ENCODE results near the gene CCDC30.
A peak's percentile ranks its signal among the peaks of the same experiment; 100 is the strongest.
"Not testable (repeated sequence)": the region's sequence is repeated elsewhere in the genome, so short reads cannot be mapped to it uniquely, and the experiment has no call there.

Gene CCDC30

DNA sequence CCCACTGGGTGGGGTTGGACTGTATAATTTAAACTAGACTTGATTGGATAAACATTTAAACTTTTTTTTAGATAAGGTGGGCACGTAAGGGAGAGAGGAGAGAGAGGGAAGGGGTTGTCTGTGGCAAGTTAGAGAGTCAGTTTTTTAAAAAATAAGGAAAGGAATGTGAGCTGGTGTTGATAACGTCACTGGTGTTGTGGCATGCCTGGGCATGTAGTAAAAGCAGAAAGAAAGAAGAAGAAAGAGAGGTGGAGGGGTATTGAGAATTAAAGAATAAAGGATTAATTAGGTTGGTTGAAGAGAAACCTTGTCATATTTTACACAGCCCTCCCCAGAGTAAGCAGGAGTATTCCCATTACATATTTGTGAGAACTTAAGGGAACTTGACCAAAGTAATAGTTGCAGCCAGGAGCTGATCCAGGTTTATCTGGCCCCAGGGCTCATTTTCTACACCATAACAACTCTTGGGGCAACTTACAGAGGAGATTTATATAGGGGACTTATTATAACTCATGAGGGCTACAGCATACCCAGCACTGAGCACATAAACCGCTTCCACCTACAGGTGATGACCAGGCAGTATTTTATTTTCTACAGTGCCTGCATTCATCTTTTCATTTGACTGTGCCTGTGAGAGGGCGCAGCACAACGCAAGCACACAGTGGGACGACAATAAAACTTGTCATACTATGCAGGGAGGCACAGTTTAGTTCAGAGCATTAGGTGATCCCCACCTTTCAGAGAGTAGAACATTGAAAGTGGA lies 70.2 kb downstream of the CCDC30 start:
- DNase-seq: no peak

DNA sequence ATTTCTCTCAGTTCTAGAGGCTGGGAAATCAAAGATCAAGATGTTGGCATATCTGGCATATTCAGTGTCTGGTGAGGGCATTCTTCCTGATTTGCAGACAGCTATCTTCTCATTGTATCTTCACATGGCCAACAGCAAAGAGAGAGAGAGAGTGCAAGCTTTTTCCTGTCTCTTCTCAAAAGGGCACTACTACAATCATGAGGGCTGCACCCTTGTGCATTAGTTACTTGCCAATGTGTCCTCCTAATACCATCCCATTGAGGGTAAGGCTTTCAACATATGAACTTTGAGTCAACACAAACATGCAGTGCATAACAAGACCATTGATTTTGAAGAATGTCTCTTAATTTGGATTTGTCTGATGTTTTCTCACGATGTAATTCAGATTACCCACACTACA lies 78.0 kb downstream of the CCDC30 start:
- no peak for DNase-seq

DNA sequence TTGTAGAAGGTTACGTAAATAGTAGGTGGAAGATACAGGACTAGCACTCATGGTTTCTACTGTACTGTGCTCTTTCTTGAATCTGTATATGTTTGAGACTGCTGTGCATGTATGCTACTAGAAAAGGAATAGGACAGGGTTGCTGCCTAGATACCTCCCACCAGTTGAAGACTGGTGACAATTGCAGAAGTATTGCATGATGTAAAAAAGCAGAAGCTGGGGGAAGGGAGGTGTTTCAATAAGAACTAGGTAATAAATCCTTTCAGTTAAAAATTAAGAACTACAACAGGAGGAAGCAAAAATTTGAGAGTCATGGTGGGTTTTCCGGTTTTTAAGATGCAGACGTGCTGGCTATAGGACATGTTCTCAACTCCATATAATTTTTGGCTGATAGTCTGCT lies 88.1 kb downstream of the CCDC30 start:
- no peak for DNase-seq

DNA sequence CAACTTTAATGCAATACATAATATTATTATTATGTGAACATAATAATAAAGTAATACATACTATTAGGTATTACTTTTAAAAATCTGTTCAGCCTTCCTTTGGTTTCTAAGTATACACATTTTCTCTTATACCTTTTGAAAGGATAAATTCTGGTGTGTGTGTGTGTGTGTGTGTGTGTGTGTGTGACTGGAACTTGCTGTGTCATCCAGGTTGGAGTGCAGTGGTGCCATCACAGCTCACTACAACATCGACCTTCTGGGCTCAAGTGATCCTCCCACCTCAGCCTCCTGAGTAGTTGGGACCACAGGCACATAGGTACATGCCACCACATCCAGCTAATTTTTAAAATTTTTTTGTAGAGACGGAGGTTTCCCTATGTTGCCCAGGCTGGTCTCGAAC lies 88.5 kb downstream of the CCDC30 start:
- no peak for DNase-seq

DNA sequence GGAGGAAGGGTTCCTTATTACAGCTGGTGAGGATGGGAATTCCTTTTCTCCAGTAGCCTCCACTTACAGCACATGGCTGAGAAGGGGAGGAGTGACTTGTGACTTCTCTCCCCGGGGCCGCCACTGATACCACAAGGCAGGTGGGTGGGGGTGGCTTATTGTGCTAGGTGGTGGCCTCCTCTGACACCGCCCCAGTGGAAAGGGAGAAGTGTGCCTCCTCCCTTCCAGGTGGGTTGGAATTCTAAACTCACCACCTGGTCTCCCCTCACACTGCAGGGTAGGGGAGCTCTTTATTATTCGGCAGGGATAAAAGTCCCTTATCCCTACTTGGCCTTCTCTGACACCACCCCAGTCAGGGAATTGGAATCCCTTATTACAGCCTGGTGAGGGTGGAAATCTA lies 89.5 kb downstream of the CCDC30 start:
- no peak for DNase-seq

DNA sequence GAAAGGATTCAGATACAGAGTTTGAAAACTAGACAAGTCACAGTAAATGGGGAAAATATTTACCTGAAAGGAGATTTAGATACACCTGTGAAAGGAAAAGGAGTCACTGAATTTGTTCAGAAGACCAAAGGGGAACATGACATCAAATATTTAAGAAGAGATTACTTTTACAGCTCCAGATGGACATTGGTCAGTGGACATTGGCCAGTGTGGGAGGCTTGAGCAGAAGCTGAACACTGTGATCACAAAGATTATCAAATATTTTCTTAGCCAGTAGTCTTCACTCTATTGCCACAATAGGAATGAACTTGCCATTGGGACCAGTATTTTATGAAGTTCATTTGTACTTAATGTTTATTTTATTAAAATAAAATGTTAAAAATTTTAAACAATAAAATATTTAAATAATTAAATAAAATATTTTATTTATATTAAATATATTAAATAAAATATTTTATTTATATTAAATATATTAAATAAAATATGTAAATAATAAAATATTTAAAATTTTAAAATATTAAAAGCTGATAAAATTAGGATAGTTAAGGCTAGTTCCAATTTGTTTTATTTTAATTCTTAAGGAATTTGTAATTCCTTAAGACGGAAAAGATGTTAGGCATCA lies 94.3 kb downstream of the CCDC30 start:
- DNase-seq: no peak

DNA sequence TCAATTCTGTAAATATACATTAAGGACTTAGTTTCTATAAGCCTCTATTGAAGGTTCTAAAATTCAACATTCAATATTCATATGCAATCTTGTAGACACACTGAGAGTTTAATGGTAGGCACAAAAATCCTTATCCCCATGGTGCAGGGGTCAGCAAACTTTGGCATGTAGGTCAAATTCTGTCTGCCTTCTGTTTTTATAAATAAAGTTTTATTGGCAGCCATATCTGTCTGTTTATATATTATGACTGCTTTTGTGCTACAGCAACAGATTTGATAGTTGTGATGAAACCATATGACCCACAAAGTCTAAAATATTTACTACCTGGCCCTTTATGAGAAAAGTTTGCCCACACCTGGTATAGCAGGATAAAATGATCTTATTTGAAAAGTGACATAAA lies 104.0 kb downstream of the CCDC30 start:
- no peak for DNase-seq

DNA sequence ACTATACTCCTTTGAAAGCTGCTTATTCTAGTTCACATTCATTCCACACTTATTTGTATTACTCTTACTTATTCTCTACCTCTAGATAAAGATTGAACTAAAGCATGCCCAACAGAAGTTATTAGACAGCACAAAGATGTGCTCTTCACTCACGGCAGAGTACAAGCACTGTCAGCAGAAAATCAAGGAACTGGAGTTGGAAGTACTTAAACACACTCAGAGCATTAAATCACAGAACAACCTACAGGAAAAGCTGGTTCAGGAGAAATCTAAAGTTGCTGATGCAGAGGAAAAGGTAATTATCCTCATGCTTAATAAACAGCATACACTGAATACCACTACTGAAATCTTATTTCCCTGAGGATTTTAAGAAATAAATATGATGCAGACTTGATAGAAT lies 113.8 kb downstream of the CCDC30 start:
- DNase-seq: no peak

DNA sequence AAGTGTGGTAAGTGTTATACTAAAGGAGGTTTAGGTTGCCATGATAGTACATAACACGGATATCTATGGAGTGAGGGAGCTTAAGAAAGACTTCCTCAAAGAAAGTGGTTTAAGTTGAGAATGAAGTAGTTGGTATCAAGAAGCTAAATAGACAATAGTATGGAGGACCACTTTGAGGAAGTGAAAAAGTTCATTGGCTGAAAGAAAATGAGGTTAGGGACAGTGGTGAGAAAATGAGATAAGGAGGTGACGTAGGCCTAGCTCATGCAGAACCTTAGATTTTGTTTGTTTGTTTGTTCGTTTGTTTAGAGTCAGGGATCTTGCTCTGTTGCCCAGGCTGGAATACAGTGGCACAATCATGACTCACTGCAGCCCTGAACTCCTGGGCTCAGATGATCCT lies 122.9 kb downstream of the CCDC30 start:
- no peak for DNase-seq

DNA sequence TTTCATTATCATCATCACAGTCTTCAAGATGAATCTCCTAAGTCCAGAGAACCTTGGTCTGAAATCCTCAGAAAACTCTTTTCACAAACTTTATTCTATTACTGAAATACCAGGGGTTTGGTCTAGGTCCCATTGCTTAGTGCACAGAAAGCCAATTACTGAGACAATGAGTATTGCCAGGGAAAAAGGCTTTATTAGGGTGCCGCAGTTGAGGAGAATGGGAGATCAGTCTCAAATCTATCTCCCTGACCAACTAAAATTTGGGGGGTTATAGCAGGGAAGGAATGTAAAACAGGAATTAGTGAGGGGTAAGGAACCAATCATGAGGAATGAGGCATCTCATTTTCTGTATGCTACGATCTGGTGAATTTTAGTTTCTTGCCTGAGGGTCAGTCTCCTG lies 124.7 kb downstream of the CCDC30 start:
- no peak for DNase-seq

DNA sequence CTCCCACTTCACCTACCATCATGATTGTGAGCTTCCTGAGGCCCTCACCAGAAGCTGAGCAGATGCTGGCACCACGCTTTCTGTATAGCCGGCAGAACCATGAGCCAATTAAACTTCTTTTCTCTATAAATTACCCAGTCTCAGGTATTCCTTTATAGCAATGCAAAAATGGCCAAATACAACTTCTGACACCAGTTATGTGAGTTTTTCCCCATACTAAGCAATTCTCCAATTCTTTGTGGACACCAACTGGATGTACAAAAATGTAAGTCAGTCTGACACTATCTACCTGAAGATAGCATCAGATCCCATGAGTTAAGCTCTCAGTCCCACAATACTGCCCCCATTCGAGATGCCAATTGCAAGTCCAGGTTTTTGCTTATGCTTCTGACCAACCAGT lies 129.7 kb downstream of the CCDC30 start:
- no peak for DNase-seq

DNA sequence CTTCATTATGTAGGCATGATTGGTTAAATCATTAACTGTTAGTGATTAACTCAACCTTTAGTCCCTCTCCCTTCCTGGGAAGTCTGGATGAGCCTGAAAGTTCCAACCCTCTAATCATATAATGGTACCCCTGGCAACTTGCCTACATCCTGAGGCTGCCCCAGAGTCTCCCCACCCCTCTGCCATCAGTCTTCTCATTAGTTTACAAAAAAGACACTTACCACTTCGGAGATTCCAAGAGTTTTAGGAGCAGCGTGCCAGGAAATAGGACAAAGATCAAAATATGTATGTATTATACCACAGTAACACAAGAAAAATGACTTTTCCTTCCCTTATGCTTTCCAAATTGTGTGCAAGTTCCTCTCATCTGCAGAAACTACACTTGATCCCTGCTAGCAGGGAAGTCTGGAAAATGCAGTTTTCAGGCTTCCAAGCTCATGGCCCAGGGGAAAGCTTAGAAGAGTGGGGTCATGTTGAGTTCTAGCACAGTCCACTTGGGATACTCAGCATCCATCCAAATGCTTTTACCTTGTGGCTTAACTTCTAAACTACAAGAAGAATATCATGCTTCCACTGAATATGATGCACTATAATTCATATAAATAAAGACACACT lies 130.5 kb downstream of the CCDC30 start:
- DNase-seq: no peak

DNA sequence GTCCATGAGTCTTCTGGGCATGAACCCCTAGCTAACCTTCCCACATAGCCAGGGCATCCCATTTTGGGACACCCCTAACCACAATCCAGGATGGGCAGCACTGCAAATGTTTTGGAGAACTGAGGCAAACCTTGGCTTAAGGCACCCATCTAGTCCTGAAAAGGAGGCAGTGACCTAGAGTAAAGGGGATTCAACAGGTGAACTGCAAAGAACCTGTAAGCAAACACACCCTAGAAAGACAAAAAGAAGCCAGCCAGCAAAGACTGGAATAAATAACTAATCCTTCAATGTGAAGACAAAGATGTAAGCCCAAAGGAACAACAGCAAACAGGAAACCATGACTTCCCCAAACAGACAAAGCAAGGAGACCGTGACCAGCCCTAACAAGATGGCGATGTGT lies 138.4 kb downstream of the CCDC30 start:
- DNase-seq: no peak

DNA sequence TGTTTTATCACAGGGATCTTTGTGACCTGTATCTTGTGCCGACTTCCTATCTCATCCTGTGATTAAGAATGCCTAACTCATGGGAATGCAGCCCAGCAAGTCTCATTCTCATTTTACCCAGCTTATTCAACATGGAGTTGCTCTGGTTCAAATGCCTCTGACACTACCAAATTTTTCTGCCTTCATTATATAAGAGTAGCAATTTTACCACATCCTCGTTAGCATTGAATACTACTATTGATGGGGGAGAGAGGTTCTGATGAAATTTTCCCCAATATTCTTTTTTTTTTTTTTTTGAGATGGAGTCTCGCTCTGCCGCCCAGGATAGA lies 150.7 kb downstream of the CCDC30 start:
- no peak for DNase-seq

DNA sequence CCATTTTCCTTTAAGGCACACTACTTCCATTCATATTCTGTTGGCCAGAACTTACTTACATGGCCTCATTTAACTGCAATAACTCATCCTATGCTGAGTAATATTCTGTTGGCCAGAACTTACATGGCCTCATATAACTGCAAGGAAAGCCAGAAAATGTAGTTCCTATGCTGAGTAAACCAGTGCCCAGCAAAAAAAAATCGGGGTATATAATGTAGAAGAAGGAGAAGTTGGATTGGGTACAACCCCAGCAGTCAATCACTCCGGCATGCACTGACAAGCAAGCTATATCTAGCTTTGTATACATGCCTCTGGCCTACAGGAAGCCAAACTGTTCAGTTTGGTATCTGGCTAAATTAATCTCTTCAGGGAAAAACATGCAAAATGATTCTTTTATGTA lies 155.8 kb downstream of the CCDC30 start:
- DNase-seq: no peak

DNA sequence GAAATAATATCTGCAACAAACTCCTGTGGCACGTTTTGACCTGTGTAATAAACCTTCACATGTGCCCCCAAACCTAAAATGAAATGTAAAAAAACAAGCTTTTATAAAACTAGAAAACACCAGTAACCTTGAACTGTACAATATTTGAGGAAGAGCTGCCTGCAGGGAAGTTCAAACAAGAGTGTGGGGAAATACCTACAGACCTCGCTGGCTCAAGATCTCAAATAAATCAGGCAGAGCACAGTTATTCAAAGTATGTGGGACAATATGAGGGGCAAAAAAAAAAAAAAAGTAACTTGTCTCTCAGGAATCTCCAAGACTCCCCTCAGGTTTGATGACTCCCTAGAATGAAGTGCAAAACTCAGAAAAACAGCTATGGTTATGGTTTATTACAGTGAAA lies 157.2 kb downstream of the CCDC30 start:
- DNase-seq: no peak

DNA sequence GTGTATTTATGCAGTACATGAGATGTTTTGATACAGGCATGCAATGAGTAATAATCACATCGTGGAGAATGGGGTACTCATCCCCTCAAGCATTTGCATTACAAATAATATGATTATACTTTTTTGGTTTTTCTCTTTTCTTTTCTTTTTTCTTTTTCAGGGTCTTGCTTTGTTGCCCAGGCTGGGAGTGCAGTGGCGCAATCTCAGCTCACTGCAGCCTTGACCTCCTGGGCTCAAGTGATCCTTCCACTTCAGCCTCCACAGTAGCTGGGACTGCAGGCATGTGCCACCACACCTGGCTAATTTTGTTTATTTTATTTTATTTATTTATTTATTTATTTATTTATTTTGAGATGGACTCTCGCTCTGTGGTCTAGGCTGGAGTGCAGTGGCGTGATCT lies 158.1 kb downstream of the CCDC30 start:
- DNase-seq: not testable (repeated sequence)

DNA sequence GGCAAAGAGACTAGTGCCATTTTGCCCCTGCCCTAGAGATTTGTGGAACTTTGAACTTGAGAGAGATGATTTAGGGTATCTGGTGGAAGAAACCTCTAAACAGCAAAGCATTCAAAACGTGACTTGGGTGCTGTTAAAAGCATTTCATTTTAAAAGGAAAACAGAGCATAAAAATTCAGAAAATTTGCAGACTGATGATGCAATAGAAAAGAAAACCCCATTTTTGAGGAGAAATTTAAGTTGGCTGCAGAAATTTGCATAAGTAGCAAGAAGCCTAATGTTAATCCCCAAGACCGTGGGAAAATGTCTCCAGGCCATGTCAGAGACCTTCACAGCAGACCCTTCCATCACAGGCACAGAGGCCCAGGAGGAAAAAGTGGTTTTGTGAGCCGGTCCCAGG lies 164.1 kb downstream of the CCDC30 start:
- not testable (repeated sequence) for DNase-seq

DNA sequence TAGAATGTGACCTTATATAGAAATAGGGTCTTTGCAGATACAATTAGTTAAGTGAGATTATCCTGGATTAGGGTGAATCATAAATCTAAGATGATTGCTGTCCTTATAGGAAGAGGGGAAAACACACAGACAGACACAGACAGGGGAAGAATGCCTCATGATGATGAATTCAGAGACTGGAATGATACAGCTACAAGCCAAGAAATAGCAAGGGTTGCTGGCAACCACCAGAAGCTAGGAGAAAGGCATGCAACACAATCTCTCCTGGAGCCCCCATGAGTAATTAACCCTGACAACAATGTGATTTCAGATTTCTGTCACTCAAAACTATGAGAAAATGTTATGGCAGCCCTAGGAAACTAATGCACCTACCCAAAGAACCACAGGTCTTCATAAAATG lies 176.0 kb downstream of the CCDC30 start:
- no peak for DNase-seq

DNA sequence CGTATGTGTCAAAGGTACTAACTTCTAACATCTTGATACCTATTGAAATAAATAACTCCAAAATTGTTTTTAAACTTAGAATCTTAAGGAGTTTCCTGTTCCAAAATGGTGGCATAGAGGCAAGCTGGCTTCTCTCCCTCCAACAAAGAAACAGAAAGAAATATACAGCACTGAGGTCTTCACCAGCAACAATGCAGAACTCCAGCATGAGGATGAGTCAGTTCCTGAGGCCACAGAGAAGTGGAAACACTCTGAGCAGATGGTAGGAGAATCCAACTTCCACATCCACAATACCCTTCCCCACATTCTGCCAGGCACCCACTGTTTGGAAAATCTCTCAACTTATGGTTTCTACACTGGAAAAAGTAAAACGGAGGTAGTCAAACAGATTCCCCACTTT lies 183.0 kb downstream of the CCDC30 start:
- DNase-seq: no peak

DNA sequence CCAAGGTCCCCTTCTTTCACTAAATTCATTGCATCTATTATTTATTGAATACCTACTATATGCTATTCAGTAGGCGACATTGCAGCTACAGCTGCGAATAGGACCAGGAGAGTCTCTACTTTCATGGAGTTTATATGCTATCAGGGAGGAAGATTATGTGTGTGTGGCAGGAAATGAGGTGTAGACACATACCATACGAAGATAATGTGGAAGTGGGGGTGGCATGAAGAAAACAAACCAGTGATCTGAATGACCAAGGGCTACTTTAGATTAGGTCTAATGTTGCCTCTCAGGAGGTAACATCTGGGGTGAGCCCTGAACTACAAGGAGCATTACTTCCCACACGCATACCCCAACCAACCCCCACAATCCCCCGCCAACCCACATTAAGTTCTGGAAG lies 194.1 kb downstream of the CCDC30 start:
- no peak for DNase-seq

DNA sequence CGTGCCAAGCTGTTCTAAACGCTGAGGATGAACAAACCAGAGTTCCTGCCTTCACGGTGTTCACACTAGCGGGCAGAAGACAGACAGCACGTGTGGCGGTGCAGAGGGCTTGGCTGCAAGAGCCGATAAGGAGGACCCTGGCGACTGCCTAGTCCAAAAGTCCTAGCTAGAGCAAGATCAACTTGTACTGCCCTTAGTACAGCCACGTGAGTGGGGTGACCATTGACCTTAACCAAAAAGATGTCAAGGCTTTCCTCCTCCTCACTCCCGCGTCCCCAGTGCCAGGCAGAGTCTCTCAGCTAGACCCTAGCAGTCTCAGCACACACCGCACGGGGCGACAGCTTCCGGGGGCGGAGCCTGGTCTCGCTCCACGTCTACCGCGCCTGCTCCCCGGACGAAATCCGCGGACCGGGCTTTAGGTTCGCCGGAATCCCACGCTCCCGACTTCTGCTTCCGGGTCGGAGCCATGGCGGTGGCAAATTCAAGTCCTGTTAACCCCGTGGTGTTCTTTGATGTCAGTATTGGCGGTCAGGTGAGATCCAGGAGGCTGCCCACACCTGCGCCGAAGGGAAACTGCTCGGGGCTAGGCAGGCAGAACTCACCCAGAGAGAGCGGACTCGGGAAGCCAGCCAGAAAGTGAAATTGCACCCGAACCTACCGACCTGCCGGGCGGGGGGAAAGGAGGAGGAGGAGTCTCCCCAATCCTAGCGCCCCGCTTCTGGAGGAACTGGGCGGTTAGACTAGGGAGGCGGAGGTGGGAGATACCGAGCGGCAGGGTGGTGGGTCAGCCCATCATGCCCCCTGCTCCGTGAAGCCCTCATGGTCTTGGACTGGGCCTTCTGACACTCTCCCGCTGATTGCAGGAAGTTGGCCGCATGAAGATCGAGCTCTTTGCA lies 195.1 kb downstream of the CCDC30 start, which contains the start of gene PPIH:
PPIH (plus strand) TSS at position 443 of the 896 bp plus-strand sequence; CDS start at position 467, 24 bp downstream.
- DNase-seq: peak; percentile 91

DNA sequence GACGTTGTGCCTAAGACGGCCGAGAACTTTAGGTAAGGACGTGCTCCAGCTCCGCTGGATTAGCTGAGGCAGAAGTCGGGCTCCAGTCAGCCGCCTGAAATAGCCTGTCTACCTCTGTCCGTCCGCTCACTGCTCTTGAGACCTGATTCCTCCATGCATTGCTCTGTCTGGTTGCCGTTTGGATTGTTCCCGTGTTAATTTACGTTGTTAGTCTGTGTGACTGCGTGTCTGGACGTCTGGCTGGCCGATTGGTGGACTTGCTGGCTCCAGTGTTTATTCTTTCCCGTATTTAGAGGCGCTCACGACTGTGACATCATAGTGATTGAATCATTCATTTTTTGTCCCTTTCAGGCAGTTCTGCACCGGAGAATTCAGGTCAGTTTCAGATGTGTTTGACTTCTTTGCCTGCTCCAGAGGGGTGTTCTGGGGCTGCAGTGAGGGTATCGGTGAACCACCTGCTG lies 195.8 kb downstream of the CCDC30 start:
- no peak for DNase-seq
